GM13977 (cell line): ENCODE data around the gene MIAT.

Source experiments
- DNase-seq: peaks from one replicate; pipeline ENCODE4 v3.0.0; 2012; ENCODE audit warnings: low spot score
- in situ Hi-C: fragments of 300-500 bp; cut with MboI; formaldehyde crosslinking; loops from one replicate; pipeline ENCODE4 v1.12.0; 2022; ENCODE audit warnings: low sequenced_read_pairs, low pct_unique_long_range_greater_than_20kb, mixed read lengths, inconsistent platforms; ENCODE audit not compliant: unreplicated experiment
- TF ChIP-seq, protein P1 (sequence below): IDR thresholded peaks from 2 replicates; pipeline ENCODE4 v1.5.1; 2012; ENCODE audit warnings: mild to moderate bottlenecking, control low read depth; ENCODE audit not compliant: insufficient read depth; ENCODE audit errors: extremely low read depth, missing control alignments

Gene MIAT

DNA sequence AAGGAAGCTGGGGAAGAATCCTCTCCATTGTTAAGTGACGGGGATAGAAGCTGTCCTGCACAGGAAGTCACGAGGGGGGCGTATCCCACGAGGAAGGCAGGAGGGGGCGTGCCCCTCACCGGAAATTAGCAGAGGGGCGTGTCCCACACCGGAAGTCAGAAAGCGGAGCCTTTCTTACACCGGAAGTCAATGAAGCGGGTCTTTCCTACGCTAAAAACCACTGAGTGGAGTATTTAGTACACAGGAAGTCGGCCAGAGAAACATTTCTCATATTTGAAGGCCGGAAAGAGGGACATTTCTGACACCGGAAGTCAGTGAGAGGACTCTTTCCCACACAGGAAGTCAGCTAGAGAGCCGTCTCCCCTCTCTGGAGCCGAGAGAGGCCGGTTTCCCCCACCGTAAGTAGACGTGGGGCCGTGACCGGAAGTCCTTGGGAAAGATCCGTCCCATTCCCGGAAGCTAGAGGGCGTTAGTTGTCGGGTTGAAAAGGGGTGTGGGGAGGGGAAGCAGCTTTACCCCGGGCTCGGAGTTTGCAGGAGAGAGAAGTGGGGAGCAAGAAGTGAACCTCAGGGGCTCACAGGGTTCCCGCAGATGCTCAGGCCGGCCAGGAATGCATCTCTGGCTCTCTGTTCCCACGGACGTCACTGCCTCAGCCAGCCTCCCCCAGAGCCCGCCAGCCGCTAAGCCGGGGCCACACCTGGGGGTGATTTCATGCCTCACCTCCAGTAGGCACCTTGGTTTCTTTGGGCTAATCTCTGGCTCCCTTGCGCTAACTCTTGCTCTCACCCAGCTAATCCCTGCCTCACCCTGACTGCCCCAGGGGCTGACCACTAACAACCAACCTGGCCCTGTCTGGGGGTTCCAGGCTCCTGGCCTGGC is 15.4 kb downstream of the MIAT start:
- in situ Hi-C loops: no loop called here
- TF ChIP-seq, protein P1, sequence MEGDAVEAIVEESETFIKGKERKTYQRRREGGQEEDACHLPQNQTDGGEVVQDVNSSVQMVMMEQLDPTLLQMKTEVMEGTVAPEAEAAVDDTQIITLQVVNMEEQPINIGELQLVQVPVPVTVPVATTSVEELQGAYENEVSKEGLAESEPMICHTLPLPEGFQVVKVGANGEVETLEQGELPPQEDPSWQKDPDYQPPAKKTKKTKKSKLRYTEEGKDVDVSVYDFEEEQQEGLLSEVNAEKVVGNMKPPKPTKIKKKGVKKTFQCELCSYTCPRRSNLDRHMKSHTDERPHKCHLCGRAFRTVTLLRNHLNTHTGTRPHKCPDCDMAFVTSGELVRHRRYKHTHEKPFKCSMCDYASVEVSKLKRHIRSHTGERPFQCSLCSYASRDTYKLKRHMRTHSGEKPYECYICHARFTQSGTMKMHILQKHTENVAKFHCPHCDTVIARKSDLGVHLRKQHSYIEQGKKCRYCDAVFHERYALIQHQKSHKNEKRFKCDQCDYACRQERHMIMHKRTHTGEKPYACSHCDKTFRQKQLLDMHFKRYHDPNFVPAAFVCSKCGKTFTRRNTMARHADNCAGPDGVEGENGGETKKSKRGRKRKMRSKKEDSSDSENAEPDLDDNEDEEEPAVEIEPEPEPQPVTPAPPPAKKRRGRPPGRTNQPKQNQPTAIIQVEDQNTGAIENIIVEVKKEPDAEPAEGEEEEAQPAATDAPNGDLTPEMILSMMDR: peak; percentile 45
- DNase-seq: peak; percentile 79

DNA sequence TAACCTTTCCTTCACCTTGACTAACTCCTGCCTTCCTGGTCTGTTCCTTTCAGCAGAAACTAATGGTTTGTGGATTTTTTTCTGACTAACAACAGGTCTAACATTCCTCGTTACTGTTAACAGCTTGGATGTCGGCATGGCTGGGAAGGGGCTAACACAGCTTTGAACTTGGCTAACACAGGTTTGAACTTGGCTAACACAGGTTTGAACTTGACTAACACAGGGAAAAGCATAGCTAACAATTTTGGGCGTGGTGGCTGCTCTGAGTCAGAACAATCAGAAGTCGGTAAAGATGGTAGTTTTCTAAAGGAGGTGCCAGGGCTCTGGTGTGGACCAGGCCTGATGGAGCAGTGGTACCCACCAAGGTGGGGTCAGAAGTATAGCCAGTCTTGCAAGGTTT is 16.1 kb downstream of the MIAT start:
- TF ChIP-seq, protein P1: no peak
- no peak for DNase-seq
- in situ Hi-C loops: no loop called here

DNA sequence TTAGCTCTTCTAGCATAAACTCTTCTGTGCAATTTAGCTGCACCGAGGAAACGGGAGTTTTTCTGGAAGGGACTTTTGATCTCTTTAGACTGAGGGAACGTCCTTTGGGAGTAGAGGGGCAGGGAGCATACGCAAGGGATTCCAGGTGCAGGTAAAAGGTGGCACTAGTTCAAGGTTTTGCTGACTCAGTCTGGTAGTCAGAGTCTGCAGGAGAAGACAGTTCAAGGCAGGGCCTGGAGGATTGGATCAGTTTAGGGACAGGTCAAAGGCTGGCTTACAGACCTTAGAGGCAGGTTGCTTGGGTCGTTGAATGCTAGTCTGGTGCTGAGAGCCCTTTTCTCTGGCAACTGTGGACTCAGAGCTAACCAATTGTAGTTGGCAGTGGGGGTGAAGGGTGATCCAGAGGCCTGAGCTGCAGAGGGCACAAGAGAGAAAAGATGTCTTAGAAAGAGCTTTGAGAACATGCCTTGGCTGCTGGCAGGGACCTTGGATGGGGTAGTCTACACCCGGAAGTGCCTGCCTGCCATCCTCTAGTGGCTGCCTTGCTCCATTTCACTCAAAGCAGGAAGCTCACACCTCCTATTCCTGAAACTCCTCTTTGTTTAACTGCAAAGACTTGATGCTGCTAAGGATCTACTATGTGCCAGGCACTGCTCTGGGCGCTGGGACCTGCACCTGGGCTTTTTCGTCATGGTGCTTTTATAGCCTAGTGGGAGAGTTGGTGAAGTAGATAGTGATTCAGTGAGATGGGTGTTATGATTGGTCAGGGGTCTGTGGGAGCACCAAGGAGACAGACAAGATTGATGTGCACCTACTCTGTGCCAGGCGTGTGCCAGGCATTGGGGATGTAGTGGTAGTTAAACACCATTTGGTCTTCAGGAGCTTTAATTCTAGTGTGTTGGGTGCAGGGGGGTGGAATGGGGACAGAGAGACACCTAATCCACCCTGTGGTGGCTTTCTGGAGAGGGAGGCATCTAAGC is 17.1 kb downstream of the MIAT start:
- in situ Hi-C loops: no loop called here
- no peak for DNase-seq
- TF ChIP-seq, protein P1: no peak

DNA sequence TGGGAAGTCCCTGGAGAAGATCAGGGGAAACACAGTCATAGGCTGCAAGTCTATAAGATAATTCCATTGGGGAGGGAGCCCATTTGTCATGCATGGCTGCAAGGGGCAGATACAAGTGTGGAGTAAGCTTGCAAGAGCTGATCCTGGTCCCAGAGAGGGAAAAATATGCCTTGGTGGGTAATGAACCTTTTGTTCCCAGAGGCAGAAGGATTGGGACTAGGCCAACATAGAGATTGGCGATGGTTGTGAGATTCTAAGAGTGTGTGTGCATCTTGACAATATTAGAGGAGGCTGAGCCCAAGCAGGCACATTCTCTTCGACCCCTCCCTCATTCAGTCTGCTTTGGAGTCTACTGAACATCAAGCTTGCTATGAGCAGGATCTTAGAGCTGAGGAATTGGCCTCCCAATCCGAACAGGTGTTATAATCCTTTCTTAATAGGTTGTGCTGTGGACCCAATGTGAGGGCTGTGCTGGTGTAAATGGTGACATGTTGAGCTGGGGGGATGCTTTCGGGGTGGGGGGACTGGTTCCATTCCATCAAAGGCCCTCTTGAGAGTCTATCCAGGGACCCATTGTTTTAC is 18.4 kb downstream of the MIAT start:
- TF ChIP-seq, protein P1: no peak
- in situ Hi-C loops: no loop called here
- DNase-seq: no peak

DNA sequence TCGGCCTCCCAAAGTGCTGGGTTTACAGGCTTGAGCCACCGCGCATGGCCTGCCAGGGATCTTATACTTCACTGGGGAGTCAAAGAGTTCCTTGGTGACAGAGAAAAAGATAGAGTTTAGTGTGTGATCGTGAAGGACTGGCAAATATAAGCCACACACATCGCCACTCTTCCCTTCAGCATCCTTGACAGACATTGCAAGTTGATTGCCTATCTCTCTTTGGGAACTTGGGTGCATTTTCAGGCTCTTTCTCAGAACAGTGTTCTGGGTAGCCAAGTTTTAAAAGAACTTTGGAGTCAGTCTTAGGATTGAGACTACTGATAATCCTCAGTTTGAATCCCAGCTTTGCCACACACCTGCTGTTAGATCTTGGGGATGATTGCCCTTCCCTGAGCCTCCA is 19.8 kb downstream of the MIAT start:
- TF ChIP-seq, protein P1: no peak
- in situ Hi-C loops: no loop called here
- no peak for DNase-seq

DNA sequence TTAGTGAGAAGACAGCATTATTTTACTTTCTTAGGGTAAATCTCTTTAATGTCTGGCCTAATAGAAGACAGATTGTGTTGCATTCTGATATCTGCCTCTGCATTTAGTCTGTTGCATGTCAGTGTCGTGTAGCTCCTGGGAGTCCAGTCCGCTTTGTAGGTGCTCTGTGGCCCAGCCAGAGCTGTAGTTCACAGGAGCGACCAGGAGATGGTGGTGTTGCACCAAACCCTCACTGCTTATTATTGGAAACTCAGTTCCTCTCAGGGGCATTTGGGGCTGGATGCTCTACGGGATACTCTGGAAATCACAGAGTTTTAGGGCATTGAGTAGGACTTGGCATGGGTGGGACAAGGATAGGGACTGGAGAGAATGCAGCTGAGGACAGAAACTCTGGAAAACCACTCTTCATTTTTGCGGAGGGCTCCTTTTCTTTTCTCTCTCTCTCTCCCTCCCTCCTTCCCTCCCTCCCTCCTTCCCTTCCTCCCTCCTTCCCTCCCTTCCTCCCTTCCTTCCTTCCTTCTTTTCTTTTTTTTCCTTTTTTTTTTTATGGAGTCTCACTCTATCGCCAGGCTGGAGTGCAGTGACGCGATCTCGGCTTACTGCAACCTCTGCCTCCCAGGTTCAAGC is 21.7 kb downstream of the MIAT start:
- TF ChIP-seq, protein P1: peak; percentile 87
- in situ Hi-C loops: no loop called here
- peak; percentile 74 for DNase-seq
